GM21737 (cell line): ENCODE measurements around the gene ADGRL1.
"Not testable (repeated sequence)": the region's sequence is repeated elsewhere in the genome, so short reads cannot be mapped to it uniquely, and the experiment has no call there.

Source experiments
- ATAC-seq: cut with Tn5 transposase; IDR thresholded peaks from one replicate; pipeline ENCODE4 v1.9.1; 2021; ENCODE audit warnings: mild to moderate bottlenecking, moderate library complexity; ENCODE audit not compliant: unreplicated experiment

Gene ADGRL1

DNA sequence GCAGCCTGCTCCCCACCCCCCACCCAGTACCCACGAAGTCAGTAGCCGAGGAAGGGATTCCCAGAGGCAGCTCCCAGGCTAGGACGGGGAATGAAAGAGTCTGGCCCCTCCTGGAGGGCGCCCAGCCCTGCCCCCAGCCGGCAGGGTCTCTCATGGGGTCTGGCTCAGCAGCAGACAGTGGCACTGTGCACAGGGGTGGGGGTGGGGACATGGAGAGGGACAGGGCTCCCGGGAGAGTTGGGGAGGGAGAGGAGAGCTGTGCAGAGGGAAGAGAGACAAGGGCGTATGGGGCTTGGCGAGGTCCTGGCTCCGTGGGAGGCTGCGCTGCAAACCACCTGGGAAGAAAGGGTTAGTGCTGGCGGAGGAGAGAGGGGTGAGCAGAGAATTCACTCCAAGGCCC is 41.9 kb downstream of the ADGRL1 start:
- ATAC-seq: no peak

DNA sequence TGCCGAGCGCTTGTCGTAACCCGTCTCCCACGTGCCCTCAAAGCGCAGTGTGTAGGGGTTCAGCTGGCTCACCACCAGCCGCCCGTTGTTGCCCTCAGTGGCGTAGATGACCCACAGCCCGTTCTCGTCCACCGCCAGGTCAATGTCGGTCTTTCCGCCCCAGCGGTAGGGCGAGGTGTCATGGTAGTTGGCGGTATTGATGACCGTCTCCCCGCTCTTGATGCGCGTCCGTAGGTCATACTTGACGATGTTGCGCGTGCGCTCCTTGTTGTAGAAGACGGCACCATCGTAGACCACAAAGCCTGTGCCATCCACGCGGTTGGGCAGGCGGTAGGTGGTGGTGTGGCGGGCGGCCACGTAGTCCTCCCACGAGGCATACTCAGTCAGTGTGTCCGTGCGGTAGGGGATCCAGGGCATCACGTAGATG is 43.1 kb downstream of the ADGRL1 start:
- no peak for ATAC-seq

DNA sequence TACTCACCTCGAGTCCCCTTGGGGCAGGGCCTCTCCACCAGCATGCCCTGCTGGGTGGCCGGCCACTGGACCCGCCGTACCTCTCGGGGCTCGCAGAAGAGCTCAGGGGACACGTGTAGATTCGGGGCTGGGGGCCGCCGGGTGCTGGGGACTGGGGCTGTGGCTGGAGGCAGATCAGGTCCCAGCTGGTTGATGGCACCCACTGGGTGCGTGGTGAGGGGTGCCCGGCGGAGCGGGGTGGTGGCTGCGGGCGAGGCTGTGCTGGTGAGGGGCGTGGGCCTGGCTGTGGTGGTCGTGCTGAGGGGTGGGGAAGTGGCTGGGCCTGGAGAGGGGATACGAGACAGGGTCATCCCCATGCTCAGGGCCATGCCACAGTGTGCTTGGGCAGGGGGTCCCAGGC is 44.7 kb downstream of the ADGRL1 start:
- ATAC-seq: no peak

DNA sequence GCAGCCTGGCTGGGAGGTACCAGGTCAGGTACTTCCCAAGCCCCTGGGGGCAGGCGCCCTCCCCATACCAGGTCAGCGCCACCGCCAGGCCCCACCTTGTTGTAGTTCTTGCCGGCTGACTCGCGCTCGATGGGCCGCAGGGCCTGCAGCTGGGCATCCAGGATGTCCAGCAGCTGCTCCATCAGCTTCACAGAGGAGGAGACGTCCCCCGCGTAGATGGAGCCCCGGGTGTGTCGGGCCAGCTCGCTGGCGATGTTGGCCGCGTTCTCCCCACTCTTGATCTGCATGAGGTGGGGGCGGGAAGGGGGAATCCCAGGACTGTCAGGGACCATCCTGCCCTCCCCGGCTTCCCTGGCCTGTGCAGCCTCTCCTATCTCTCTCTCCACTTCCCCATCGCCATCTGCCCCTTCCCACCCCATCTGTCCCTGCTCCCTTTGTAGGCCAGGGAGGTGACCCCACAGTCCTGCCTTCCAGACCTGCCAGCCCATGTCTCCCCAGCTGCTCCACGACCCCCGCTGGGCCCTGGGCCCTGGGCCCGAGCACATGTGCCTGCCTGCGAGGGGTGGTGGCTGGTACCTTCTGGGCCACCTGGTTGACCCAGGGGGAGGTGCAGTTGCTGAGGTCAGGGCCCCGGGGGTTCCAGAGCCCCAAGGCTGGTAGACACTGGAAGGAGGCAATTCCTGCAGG is 45.8 kb downstream of the ADGRL1 start:
- ATAC-seq: no peak

DNA sequence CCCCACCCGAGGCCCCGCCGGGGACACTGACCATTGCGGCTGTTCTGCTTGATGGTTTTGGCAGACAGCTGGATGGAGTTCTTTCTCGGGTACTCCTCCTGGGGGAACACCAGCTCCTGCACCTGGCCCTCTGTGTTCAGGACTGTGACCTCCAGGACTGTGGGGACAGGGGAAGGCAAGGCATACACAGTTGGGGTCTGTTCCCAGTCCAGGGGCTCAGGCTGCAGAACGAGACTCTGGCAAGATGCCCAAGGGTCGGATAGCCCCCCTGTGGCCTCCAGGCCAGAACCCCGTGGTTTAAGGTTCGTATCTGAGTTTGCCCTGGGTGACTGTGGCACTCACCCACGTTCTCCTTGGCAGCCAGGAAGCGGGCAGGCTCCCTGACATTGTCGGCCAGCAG is 46.9 kb downstream of the ADGRL1 start:
- no peak for ATAC-seq

DNA sequence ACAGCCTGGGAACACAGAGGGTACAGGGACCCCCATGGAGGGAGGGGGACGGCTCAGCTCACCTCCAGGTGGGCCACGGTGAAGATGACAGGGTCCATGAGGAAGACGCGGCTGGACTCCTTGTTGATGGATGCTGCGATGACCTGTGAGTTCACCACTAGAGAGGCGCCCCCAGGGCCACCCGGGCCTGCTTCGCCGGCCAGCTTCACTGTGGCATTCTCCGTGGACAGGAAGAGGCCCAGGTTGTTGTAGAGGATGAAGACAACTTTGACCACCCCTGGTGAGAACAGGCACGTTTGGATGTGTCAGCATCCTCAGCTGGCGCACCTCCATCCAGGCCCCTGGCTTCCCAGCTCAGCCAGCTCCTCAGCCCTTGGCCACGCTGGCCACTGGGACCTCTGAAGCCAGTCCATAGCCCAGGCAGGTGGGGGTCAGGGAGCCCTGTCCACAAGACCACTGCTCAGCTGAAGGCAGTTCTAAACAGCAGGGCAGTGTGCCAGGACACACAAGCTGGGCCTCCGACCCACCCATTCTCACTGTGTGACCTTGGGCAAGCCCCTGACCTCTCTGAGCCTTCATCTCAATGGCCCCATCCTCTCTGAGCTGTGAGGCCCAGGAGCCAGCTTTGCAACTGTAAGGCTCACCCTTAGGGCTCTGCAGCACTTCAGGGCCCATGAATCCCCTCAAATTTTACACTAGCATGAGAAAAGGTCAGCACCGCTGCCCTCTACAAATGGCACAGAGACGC is 47.5 kb downstream of the ADGRL1 start:
- ATAC-seq: no peak

DNA sequence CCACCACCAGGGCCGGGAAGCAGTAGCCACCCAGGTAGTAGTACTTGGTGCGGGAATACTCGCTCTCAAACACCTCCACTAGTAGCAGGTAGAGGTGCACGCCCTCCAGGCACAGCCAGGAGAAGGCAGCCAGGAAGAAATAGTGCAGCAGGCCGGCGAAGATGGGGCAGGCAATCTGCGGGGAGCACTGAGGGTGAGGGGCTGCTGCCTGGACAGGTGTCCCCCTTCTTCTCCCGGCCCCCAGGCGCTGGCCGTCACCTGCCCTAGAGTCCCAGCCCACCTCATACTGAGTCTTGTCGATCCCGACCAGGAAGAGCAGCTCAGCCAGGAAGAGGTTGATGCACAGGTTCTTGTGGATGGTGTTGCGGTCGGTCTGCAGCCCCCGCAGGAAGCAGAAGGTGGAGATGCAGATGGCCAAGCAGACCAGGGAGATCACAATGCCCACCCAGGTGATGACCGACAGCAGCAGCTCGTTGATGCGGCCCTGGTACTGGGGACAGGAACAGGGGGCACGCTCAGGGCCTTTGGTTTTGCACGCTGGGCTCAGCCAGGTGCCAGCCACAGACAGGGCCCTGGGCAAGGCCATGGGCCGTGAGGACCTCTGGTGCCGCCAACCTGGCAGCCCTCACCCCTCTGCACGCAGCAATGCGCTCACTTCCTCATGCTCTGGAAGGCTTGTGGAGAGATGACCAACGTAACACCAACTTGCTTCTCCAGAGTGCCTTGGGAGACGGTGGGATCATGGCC is 48.8 kb downstream of the ADGRL1 start:
- no peak for ATAC-seq

DNA sequence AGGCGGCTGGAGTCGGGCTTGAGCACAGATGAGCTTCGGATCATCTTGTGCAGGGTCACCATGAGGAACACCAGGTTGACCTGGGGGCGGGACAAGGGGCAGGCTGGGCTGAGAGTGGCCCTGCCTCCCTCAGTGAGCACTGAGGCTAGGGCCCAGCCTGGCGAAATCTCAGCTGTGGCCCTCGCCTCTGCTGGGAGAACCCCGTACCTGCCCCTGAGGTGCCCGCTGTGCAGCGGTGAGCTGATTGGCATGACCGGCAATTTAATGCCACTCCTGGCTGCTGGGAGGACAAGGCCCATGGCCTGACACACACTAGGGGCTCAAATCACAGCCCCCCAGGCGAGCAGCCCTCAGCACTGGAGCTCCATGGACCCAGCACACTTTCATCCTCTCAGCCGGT is 49.8 kb downstream of the ADGRL1 start:
- no peak for ATAC-seq

DNA sequence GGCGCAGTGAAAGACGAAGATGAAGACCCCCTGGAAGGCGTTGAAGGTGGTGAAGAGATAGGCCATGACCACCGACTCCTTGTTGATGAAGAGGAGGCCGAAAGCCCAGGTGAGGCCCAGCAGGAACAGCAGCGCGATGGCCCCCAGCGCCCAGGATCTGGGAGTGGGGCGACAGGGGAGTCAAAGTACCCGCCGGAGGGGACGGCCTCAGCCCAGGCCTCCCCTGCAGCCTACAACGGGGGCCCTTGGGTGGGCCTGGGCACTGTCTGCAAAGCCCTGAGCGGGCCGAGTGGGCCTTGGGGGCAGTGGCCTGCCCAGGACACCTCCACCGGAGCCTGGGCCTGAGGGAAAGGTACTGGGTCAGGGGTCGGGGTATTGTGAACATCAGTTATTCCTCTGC is 50.6 kb downstream of the ADGRL1 start:
- ATAC-seq: no peak

DNA sequence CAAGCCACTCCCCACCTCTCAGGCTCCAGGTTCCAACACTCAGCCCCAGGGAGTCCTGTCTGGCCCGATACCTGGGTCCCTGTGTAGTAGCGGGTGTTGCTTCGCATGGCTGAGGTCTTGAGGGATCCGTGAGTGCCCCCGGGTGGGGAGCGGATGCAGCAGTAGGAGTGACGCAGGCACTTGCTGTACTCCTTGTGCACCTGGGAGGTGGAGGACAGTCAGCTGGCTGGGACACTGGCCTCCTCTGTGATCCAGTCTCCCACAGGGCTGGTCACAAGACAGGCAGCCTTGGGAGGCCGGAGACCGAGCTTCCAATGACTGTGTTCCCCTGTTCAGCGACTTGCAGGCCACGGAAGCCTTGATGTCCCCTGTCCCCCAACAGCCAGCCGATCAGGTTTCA is 53.3 kb downstream of the ADGRL1 start:
- no peak for ATAC-seq

DNA sequence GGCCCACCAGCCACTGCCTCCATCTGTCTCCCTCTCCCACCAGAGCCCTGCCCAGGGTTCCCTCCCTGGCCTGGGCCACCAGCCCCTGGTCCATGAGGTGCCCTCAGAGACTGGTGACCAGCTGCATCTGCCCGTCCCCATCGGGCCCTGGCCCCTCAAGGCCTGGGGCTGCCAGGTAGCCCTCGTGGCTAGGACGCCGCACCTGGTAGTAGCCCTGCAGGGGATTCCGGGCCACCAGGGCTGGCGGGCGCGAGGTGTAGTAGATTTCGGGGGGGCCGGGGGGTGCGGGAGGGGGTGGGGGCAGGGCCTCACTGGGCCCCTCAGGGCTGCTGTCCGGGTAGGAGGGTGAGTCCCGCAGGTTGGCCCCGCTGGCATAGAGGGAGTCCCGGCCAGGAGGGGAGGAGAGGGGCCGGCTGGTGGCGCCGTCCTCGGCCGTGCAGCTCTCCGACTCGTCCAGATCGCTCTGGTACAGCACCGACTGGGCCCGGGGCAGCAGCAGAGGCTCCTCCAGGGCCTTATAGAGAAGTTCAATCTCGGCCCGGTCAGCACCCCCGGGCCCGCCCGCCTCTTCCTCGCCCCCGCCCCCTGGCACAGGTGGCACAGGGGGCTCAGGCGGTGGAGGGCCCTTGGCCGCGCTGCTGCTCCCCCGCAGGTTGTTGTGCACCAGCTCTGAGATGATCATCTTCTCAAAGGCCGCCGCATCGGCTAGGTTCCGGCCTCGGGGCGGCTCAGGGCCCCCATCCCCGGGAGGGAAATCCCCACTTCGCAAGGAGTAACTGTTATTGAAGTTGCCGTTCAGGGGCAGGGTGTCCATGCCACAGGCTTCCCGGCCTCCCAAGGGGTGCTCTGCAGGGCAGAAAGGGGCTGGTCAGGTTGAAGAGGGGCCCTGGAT is 55.0 kb downstream of the ADGRL1 start:
- no peak for ATAC-seq

DNA sequence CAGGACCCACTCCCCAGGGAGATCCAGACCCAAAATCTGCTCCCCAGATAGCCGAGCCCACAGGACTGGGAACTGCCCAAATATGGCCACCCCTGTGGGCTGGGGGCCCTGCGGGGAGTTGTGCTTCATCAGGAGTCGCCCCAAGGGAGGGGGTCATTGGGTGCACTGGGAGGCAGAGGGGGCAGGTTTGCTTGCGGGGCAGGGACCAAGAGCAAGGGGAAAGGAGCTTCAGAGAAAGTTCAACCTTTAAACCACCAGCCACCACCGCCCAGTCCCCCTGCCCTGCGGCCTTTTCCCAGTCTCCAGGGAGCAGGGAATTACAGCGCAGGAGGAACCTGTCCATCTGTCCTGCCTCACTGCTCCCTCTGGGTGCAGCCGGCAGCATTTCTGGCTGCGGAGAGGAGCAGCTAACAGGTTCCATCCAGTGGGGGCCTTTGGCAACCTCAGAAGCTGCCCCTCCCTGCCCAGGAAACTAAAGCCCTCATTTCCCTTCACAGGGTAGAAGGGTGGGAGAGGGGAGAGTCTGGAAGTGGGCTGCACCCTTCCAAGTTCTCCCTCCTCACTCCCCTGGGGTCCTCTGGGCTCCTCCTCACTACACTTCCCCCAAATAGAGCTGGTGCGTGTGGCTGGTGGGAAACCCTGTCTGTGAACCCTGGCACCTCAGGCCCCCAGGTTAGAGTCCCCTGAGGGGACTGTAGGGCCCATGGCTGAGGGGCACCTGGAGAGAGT is 55.8 kb downstream of the ADGRL1 start:
- no peak for ATAC-seq

DNA sequence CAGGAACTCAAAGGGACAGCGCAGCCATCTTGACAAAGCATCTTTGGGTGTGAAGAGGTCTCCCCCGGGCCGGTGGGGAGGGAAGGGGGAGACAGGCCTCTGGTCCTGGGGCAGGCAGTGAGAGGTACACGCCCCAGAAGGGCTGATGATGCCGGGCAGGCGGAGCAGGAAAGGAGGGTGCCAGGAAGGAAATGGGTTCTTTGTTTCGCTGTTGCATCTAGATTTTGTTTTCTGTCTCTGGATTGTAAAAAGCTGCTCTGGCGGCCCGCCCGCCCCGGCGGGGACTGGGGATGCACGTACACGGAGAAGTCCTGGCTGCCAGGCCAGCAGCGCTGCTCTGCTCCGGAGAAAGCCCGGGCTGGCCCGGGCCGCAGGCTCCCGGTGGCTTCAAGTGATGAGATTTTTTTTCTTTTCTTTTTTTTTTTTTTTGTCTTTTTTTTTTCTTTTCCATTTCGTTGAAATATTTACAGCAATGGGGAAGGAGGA is 56.4 kb downstream of the ADGRL1 start:
- no peak for ATAC-seq

DNA sequence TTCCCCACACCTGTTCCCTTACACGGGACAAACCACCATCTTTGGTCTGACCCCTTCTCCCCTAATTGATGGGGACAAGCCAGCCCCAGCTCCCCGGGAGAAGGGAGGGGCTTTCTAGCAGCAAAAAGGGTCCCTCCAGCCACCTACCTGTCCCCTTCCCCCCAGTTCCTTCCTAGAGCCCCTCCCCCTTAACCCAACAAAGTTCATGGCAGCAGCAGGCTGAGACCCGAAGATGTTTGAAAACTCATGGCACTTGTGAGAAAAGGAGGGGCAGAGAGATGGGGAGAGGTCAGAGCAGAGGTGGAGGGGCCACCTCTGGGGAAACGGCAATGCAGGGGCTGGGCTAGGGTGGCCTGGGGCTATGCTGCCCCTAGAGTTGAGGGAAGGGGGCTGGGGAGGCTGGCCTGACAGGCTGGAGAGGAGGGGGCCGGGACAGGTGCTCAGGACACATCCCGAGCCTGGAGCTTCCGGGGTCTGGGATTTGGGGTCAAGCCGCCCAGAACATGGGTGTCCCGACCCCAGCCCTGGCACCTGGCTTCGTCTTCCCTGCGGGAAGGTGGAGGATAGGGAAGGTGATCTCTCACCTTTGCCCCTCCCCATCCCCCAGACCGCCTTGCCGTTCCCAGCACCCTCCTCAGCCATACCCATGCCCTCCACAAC is 57.1 kb downstream of the ADGRL1 start:
- ATAC-seq: no peak

DNA sequence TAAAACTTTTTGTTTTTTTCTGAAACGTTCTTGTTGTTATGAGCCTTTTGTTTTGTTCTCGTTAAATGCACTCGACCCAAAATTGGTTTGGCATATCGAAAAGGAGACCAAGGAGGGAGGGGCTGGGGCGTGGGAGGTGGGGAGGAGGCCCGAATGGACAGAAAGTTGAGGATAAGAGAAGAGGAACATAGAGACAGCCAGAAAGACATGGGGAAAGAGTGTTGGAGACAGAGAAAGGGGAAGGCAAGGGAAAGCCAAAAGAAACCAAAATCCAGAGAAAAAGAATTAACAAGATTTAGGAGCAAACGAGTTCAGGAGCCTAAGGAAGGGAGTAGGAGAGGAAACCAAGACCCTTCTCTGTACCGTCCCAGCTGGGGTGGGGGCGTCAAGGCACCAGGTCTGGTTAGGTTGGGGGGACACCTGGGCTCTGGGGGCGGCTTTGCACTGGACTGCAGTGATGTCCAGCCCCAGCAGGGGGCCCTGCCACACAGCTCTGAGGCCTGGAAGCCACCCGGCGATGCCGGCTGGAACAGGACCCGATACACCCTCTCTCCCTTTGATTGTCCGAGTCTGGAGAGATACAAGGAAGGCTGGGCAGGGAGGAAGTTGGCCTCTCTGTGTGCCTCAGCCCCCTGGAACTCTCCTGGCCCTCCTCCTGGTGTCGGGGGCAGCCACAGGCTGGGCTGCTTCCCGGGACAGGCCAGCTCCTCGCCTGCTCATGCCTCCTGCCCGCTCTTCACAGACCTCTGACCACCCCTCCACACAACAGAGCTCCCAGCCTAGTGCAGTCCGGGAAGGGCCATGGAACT is 58.0 kb downstream of the ADGRL1 start:
- ATAC-seq: no peak

DNA sequence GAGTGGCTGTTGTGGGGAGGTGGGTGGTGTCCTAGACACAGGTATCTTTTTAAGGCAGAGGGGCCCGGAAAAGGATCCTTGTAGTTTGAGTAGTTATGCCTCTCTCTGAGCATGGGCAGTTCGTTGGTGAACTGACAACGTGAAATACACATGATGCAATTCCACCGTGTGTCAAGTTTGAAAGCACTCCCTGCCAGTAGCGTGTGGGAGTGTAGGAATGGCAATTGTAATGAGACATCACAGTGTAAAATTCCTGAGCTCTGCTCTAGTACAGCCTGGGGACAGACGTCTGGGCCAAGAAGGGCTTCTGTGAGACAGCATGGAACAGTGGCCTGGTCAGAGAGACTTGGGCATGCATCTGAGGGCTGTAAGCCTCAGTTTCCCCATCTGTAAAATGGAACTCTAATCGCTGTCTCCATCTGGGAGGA is 59.2 kb downstream of the ADGRL1 start:
- ATAC-seq: no peak

DNA sequence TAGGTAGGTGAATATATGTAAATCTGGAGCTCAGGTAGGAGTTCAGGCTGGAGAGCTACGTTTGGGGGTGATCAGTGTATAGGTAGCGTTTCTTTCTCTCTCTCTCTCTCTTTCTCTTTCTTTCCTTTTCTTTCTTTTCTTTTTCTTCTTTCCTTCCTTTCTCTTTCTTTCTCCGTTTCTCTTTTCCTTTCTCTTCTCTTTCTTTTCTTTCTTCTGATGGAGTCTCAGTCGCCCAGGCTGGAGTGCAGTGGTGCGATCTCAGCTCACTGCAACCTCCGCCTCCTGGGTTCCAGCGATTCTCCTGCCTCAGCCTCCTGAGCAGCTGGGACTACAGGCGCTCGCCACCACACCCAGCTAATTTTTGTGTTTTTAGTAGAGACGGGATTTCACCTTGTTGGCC is 59.8 kb downstream of the ADGRL1 start:
- ATAC-seq: not testable (repeated sequence)

DNA sequence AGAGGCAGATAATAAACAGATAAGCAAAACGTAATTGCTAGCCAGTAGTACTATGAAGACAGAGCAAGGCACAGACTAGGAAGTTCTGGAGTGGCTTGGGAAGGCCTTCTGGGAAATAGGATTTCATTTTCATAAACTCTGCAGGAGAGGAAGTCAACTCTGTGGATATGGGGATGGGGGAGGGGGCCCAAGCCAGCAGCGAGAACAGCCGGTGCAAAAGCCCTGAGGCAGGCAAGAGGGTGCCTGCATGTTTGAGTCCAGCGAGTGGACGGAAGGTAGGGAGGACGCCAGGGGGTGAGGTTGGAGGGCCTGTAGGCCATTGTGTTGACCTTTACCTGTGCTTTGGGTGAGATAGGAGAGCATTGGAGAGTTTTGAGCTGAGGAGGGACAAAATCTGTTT is 60.6 kb downstream of the ADGRL1 start:
- no peak for ATAC-seq
